RWPE1 (cell line): ENCODE measurements around the gene MAST2.

ENCODE experiments used
- CTCF ChIA-PET: fragments of 350-600 bp; sonication (Branson Sonifier 250); formaldehyde crosslinking; extraction: SDS; loops from one replicate; lab custom pipeline; 2021; lab: Yijun Ruan, JAX
- POLR2A ChIA-PET: fragments of 400-600 bp; formaldehyde crosslinking; extraction: SDS; loops from one replicate; lab custom pipeline; 2020; ENCODE audit warnings: antibody characterized with exemption; ENCODE audit not compliant: low non-redundant PET; lab: Yijun Ruan, JAX
- DNase-seq: peaks from one replicate; pipeline ENCODE4 v3.0.0; 2012; ENCODE audit warnings: low spot score
- H3K27ac ChIP-seq: fragments of 450-650 bp; 2 replicates; pipeline ENCODE4 v1.5.1; 2017
- CTCF ChIP-seq: fragments of 450-650 bp; conservative IDR thresholded peaks from 2 replicates; pipeline ENCODE4 v1.5.1; 2017; ENCODE audit warnings: low read depth, mild to moderate bottlenecking

Gene MAST2

GRCh38 chr1:45803299-45803780 lies at the start of gene MAST2:
Gene MAST2, plus strand, starts transcription at chr1:45803612. Its CDS starts 284 bp downstream, at chr1:45803896.
- no peak for TF ChIP-seq CTCF
- CTCF ChIA-PET, result no interaction called here
- peak within 1 kb of the TSS; percentile 87 for H3K27ac ChIP-seq
- peak; percentile 85 for DNase-seq
- POLR2A ChIA-PET, result no interaction called here

- CTCF ChIA-PET, result no interaction called here
- no peak for TF ChIP-seq CTCF
- POLR2A ChIA-PET, result no interaction called here
- no peak overlapping the region for H3K27ac ChIP-seq
- no peak for DNase-seq
Measured at GRCh38 chr1:45755697-45756096, 47.7 kb upstream of the MAST2 start.

- no peak for DNase-seq
- POLR2A ChIA-PET, result no interaction called here
- CTCF ChIA-PET, result no interaction called here
- TF ChIP-seq CTCF, result no peak
- H3K27ac ChIP-seq, result no peak overlapping the region
Measured at GRCh38 chr1:45762291-45762690, 41.1 kb upstream of the MAST2 start.

- H3K27ac ChIP-seq, result no peak overlapping the region
- no peak for TF ChIP-seq CTCF
- ChIA-PET POLR2A (no interaction called here), CTCF (no interaction called here)
- no peak for DNase-seq
Measured at GRCh38 chr1:45765999-45766792, 37.2 kb upstream of the MAST2 start.

GRCh38 chr1:45767035-45767434 lies 36.4 kb upstream of the MAST2 start:
- no peak overlapping the region for H3K27ac ChIP-seq
- POLR2A ChIA-PET, result no interaction called here
- CTCF ChIA-PET, result no interaction called here
- TF ChIP-seq CTCF, result no peak
- DNase-seq, result no peak

GRCh38 chr1:45769261-45769932 lies 34.0 kb upstream of the MAST2 start:
- ChIA-PET CTCF (no interaction called here), POLR2A (no interaction called here)
- DNase-seq, result no peak
- no peak for TF ChIP-seq CTCF
- H3K27ac ChIP-seq, result no peak overlapping the region
